B cell (primary cell): ENCODE measurements around the gene GPT2. TPM values are rescaled to one million over a fixed set of nuclear protein-coding genes. Genes with fewer than 3 reads are reported as not detected.

Experiments used
- ATAC-seq: fragments of 200-7000 bp; cut with Tn5 transposase; one replicate; pipeline ENCODE4 v1.10.0; 2021; ENCODE audit warnings: low read depth, mild to moderate bottlenecking, moderate number of reproducible peaks, moderate library complexity
- CTCF ChIA-PET: fragments of 350-600 bp; sonication (Branson Sonifier 250); formaldehyde crosslinking; loops from one replicate; lab custom pipeline; 2021; ENCODE audit warnings: antibody characterized with exemption, inconsistent platforms; lab: Charles Lee
- POLR2A ChIA-PET: fragments of 350-600 bp; sonication (Branson Sonifier 250); formaldehyde crosslinking; loops from one replicate; lab custom pipeline; 2021; ENCODE audit warnings: antibody characterized with exemption; lab: Charles Lee
- DNase-seq: peaks from one replicate; pipeline ENCODE4 v3.0.0; 2013
- H2AFZ ChIP-seq: 2 replicates; pipeline ENCODE4 v1.6.1; 2012; ENCODE audit warnings: mild to moderate bottlenecking, low read depth, low read length; ENCODE audit not compliant: insufficient read depth, poor library complexity, severe bottlenecking
- H3K27ac ChIP-seq, 2 donors: 1 replicate in 1 of 2; 2 replicates in 1 of 2; pipeline ENCODE4 v1.5.1; 2012 to 2013; ENCODE audit warnings: low read length in 2 of 2, mild to moderate bottlenecking in 2 of 2, moderate library complexity in 1 of 2
- H3K27me3 ChIP-seq, 4 experiments: fragments of 200-600 bp in 1 of 4; sonication (generic) in 1 of 4; replicated peaks in 1 of 4; 1 replicate in 2 of 4; 2 replicates in 2 of 4; pipeline versions ENCODE4 v1.6.1 to v1.7.0; 2013 to 2016; ENCODE audit warnings: low read length in 3 of 4, mild to moderate bottlenecking in 2 of 4, mixed read lengths in 1 of 4, moderate library complexity in 1 of 4; ENCODE audit not compliant: insufficient read depth in 4 of 4, control insufficient read depth in 3 of 4; ENCODE audit errors: control extremely low read depth in 1 of 4
- H3K36me3 ChIP-seq, 2 experiments: replicated peaks in 1 of 2; 1 replicate in 1 of 2; 2 replicates in 1 of 2; pipeline versions ENCODE4 v1.6.1 to v1.7.1; 2013; ENCODE audit warnings: low read length in 1 of 2; ENCODE audit not compliant: insufficient read depth in 2 of 2, control insufficient read depth in 1 of 2; ENCODE audit errors: control extremely low read depth in 1 of 2, extremely low read depth in 1 of 2
- H3K4me1 ChIP-seq, 2 donors: fragments of 200-600 bp in 1 of 2; sonication (generic) in 1 of 2; 1 replicate in 1 of 2; 2 replicates in 1 of 2; pipeline versions ENCODE4 v1.5.1 to v1.6.1; 2013 to 2017; ENCODE audit warnings: low read length in 2 of 2; ENCODE audit not compliant: control insufficient read depth in 2 of 2, insufficient read depth in 2 of 2
- H3K4me2 ChIP-seq: replicated peaks from 2 replicates; pipeline ENCODE3; 2012; ENCODE audit warnings: mild to moderate bottlenecking, low read depth, low read length; ENCODE audit not compliant: poor library complexity, severe bottlenecking
- H3K4me3 ChIP-seq, 5 experiments: fragments of 200-600 bp in 1 of 5; sonication (generic) in 1 of 5; 1 replicate in 3 of 5; 2 replicates in 2 of 5; pipeline versions ENCODE4 v1.5.1 to v1.7.0; 2011 to 2016; ENCODE audit warnings: low read length in 4 of 5, mild to moderate bottlenecking in 4 of 5, low read depth in 2 of 5, control low read depth in 1 of 5, moderate library complexity in 1 of 5; ENCODE audit not compliant: insufficient read depth in 1 of 5; ENCODE audit errors: control extremely low read depth in 1 of 5, extremely low read depth in 1 of 5
- H3K79me2 ChIP-seq: fragments of 200-600 bp; sonication (generic); one replicate; pipeline ENCODE4 v1.6.0; 2016; ENCODE audit warnings: low read length; ENCODE audit not compliant: control insufficient read depth, insufficient read depth
- H3K9ac ChIP-seq: fragments of 200-600 bp; sonication (generic); 2 replicates; pipeline ENCODE4 v1.6.1; 2017; ENCODE audit warnings: mild to moderate bottlenecking, low read length, moderate library complexity
- H3K9me3 ChIP-seq, 3 donors: one replicate each; pipeline versions ENCODE4 v1.6.1 to v1.7.1; 2013; ENCODE audit warnings: low read length in 2 of 3; ENCODE audit not compliant: control insufficient read depth in 2 of 3, insufficient read depth in 1 of 3; ENCODE audit errors: control extremely low read depth in 1 of 3
- H4K20me1 ChIP-seq: 2 replicates; pipeline ENCODE4 v1.6.0; 2012; ENCODE audit warnings: mild to moderate bottlenecking, low read length; ENCODE audit not compliant: insufficient read depth, control insufficient read depth, poor library complexity, severe bottlenecking
- H3K27ac Mint-ChIP-seq: one replicate; pipeline ENCODE4 v1.8.0; 2021; ENCODE audit warnings: mixed read lengths
- H3K27me3 Mint-ChIP-seq: one replicate; pipeline ENCODE4 v1.8.0; 2021; ENCODE audit warnings: mixed read lengths
- H3K4me1 Mint-ChIP-seq: one replicate; pipeline ENCODE4 v1.8.0; 2021; ENCODE audit warnings: mixed read lengths
- H3K4me3 Mint-ChIP-seq: one replicate; pipeline ENCODE4 v1.8.0; 2021; ENCODE audit warnings: mixed read lengths
- H3K9me3 Mint-ChIP-seq: one replicate; pipeline ENCODE4 v1.8.0; 2022; ENCODE audit warnings: mixed read lengths; ENCODE audit not compliant: insufficient read depth
- CTCF ChIP-seq: fragments of 200-600 bp; IDR thresholded peaks from one replicate; pipeline ENCODE4 v1.8.0; 2022; ENCODE audit warnings: antibody characterized with exemption, mild to moderate bottlenecking
- EZH2 ChIP-seq: IDR thresholded peaks from 2 replicates; pipeline ENCODE4 v1.6.1; 2012; ENCODE audit warnings: borderline replicate concordance, low read depth, mild to moderate bottlenecking, moderate library complexity, low read length; ENCODE audit not compliant: insufficient read depth, poor library complexity, severe bottlenecking
- WGBS: methylation state at CpG from one replicate; pipeline ENCODE4 v1.1.5; 2013; ENCODE audit warnings: missing lambda C conversion rate; ENCODE audit not compliant: insufficient coverage; 5-methylcytosine and 5-hydroxymethylcytosine counted together
- intact Hi-C: fragments of 100-400 bp; cut with micrococcal nuclease; formaldehyde crosslinking; loops from one replicate; pipeline ENCODE4 v1.10.0; 2022
- polyA plus RNA-seq: library from polyadenylated mRNA; depleted of rRNA; stranded (reverse); fragments of >200 nt; gene quantifications from 2 replicates; pipeline ENCODE4 v1.2.3, GENCODE V29; 2012
- total RNA-seq, 2 donors: library from RNA; stranded (reverse); fragments of 120-200 nt in 1 of 2; gene quantifications; 1 replicate in 1 of 2; 2 replicates in 1 of 2; pipeline versions ENCODE4 v1.2.3 to v1.2.4, GENCODE V29; 2013 to 2022

The GPT2 gene
- total and polyA plus RNA-seq, 2 donors (not counting 1 experiment from before 2014, with no cell fraction given) = 6.8 to 9.9 TPM

GRCh38 chr16:46918905-46919792 lies 35.0 kb downstream of the GPT2 start:
- H3K9me3 Mint-ChIP-seq = no peaks in the 10 kb centered on the region
- 41% methylated on average over 21 of the region's 21 CpGs for WGBS
- peak overlapping the region; percentile 14 for H3K9ac ChIP-seq
- H3K27ac ChIP-seq = peak overlapping the region; percentile 23 to 54
- peak overlapping the region in 3 of 5 experiments; percentile 11 to 53 (median 33) for H3K4me3 ChIP-seq
- H3K4me1 ChIP-seq = peaks cover 45 to 68% of the 10 kb centered on the region in 2 donors
- H3K27me3 ChIP-seq = no peaks in the 10 kb centered on the region
- ChIA-PET POLR2A (interaction anchor here (1.1 to 1.7 kb wide), 3 partner anchors 9 to 65 kb away, joined by 3 to 5 read pairs (median 5); partner anchors contain the start of gene GPT2), CTCF (interaction anchor here (0.8 to 7.6 kb wide), 19 partner anchors 9 to 245 kb away, joined by 3 to 149 read pairs (median 7); partner anchors contain the start of genes DNAJA2 and GPT2)
- H3K36me3 ChIP-seq = peaks cover 0 to 20% of the 10 kb centered on the region in 2 experiments
- DNase-seq (peak; percentile 79), ATAC-seq (peak; percentile 62)
- intact Hi-C loops = loop anchor here (1.0 to 10.0 kb wide), 10 partner anchors 8 to 246 kb away; partner anchors contain the start of genes C16orf87, DNAJA2, GPT2 and ORC6
- H2AFZ ChIP-seq = peak overlapping the region; percentile 73
- no peaks in the 10 kb centered on the region for H3K27me3 Mint-ChIP-seq
- peak overlapping the region; percentile 75 for H3K4me3 Mint-ChIP-seq
- TF ChIP-seq CTCF = peak; percentile 47
- no peak for TF ChIP-seq EZH2
- H3K79me2 ChIP-seq = peaks cover 4% of the 10 kb centered on the region
- peak overlapping the region; percentile 85 for H3K27ac Mint-ChIP-seq
- no peaks in the 10 kb centered on the region for H4K20me1 ChIP-seq
- peaks cover 67% of the 10 kb centered on the region for H3K4me1 Mint-ChIP-seq
- peak overlapping the region; percentile 70 for H3K4me2 ChIP-seq
- H3K9me3 ChIP-seq = peaks cover 0 to 3% (median 0%) of the 10 kb centered on the region in 3 donors
